ENCODE data around the gene GABRA5.

DNA sequence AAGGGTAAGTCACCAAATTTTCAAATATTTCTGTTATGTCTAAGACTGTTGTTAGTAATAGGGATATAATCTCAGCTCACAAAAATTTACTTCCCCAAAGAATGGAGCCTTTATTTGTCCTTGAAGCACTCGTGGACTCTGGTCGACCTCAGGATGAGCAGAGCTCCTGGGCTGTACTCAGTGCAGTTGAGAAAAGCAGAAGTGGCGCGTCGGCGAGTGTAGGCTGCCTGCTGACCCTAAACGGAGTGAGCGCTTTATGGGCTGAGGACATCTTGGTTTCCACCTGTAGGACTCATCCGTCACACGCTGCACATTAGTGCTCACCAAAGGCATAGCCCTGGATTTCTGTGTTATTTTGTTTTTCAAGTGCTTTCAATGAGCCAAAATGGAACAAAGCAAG, 11.0 kb downstream of the GABRA5 start:
- TF ChIP-seq, protein P1, sequence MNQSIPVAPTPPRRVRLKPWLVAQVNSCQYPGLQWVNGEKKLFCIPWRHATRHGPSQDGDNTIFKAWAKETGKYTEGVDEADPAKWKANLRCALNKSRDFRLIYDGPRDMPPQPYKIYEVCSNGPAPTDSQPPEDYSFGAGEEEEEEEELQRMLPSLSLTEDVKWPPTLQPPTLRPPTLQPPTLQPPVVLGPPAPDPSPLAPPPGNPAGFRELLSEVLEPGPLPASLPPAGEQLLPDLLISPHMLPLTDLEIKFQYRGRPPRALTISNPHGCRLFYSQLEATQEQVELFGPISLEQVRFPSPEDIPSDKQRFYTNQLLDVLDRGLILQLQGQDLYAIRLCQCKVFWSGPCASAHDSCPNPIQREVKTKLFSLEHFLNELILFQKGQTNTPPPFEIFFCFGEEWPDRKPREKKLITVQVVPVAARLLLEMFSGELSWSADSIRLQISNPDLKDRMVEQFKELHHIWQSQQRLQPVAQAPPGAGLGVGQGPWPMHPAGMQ (IDR thresholded peaks at IDR 0.05; ENCODE audit: borderline replicate concordance), result no peak
- TF ChIP-seq FOXM1 (IDR thresholded peaks at IDR 0.05; ENCODE audit: low read depth, low read length) (no peak), RAD21 (IDR thresholded peaks at IDR 0.05; ENCODE audit: insufficient read depth, low read depth, low read length) (no peak), HDAC2 (IDR thresholded peaks at IDR 0.05) (no peak), EGR1 (IDR thresholded peaks at IDR 0.05; ENCODE audit: borderline replicate concordance in 1 of 2, low read depth in 2 of 2, low read length in 2 of 2) (no peak), POLR2A (IDR thresholded peaks at IDR 0.05; ENCODE audit: low read depth, low read length) (no peak), MAX (IDR thresholded peaks at IDR 0.05; ENCODE audit: low read depth, low read length) (no peak), RAD51 (IDR thresholded peaks at IDR 0.05) (no peak), RCOR1 (conservative IDR thresholded peaks at IDR 0.05; ENCODE audit: low read depth, low read length) (no peak), TCF12 (IDR thresholded peaks at IDR 0.05; ENCODE audit: low read depth, low read length) (no peak), CUX1 (IDR thresholded peaks at IDR 0.05; ENCODE audit: insufficient replicate concordance, low read depth, low read length) (no peak), EP300 (IDR thresholded peaks at IDR 0.05; ENCODE audit: borderline replicate concordance in 1 of 2, control insufficient read depth in 1 of 2, low read depth in 2 of 2, low read length in 2 of 2) (no peak), YBX1 (IDR thresholded peaks at IDR 0.05) (no peak)
- TF ChIP-seq, protein P2, sequence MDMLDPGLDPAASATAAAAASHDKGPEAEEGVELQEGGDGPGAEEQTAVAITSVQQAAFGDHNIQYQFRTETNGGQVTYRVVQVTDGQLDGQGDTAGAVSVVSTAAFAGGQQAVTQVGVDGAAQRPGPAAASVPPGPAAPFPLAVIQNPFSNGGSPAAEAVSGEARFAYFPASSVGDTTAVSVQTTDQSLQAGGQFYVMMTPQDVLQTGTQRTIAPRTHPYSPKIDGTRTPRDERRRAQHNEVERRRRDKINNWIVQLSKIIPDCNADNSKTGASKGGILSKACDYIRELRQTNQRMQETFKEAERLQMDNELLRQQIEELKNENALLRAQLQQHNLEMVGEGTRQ (IDR thresholded peaks at IDR 0.05; ENCODE audit: borderline replicate concordance, low read depth, low read length), result no peak

All from GM12878 (cell line).